ENCODE measurements around the gene HMGCS2.

Gene HMGCS2

DNA sequence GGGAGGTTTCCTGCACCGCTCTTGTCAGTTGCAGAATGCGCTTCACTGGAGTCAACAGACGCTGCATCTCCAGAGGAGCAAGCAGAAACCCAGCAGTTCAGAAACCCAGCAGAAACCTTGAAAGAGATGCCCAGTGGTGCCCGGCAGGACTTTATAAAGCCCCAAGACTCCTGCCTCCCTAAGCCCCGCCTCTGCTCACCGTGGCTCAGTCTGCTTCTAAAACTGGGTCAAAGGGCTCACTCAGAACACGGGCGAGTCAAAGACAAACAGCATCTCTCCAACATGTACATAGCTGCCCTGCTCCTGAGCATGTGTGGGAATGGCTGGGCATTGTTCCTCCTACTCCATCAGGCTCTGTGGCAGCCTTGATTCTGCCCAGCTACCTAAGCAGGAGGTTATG is at the start of gene HMGCS2:
Gene HMGCS2 (minus strand): TSS at position 128 of the 400 bp plus-strand sequence. CDS start 61 bp downstream, at position 67.
- DNase-seq (ENCODE audit: low read depth in 2 of 2): no peak

DNA sequence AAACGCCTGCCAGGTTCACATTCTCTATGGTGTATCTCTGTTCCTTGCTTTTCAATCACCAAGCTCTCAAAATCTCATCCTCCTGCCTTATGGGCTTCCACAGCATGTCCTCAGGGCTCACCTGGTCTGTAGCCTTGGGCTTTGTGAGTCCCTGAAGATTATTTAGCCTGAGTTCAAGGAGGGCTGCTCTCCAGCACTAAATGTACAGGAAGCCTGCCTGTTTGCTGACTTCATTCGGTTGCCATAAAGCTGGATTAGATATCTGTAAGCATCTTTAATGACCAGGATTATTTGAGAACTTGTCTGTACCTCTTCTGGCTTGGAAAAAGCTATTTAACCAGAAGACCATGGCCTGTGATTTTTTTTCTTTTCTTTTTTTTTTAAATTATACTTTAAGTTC is 49.5 kb upstream of the HMGCS2 start:
- no peak for DNase-seq (ENCODE audit: low read depth in 2 of 2)

DNA sequence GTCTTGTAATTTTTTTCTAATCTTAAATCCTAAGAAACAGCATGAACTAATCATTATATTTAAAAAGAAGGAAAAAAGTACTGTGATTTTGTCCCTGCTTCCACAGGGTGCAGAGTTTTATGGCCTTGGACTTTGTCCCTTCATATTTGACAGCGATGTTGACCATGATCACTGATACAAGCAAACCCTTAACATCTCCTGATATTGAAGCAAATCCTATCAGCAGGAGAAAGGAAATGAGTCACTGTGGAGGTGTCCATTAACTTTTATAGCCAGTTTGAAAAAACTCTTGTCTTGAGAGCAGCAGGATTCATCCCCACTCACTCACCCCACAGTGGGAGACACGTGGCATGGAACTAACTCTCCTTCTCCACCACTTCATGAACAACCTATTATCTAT is 47.7 kb upstream of the HMGCS2 start:
- no peak for DNase-seq (ENCODE audit: low read depth in 2 of 2)

DNA sequence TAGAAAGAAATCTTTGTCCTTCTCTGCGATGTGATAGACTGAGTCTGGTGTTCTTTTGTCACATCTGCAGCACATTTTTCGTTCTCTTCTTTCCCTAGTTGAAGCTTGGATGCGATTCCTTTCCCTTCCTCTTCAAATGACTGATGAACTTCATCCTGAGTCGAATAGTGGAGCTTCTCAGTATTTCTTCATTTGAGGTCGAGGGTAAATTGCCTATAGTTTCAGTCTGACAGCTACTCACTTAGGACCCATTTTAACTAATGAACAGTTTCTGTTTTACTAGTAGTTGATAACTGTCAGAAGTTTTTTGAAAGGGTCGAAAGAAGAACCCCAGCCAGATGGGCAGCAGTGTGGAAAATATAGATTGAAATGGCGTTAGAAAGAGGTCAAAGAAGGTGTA is 47.2 kb upstream of the HMGCS2 start:
- DNase-seq (ENCODE audit: low read depth in 2 of 2): no peak

DNA sequence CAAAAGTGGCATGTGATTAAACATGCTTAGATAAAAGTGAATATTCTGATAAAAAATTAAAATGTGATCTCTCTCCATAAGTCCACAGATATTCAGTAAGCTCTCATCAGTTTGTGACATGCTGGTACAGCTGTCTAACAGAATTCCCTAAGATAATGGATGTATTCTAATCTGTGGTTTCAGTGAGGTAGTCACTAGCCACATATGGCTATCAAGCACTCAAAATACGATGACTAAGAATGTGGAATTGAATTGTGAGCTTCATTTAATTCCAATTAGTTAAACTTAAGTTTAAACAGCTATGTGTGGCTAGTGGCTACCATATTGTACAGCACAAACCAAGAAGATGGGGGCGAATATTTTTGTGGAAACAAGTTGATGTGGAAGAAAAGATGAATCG is 46.7 kb upstream of the HMGCS2 start:
- no peak for DNase-seq (ENCODE audit: low read depth in 2 of 2)

DNA sequence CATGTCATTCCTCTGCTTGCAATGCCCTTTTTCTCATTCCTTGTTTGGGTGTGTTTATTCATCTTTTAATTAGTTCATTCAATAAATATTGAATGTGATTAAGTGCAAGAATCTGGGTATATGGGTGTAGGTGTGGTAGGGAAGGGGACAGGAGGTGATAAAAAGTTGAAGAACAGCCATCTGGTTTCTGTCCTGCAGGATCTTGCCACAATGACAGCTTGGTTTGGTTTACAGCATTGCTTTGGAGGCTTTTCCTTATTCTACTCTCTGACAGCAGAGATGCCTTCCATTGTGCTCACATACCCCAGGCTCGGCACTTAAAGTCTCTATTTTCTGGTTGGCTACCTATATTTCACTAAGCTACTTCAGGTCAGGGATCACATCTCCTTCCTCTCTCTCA is 45.6 kb upstream of the HMGCS2 start:
- no peak for DNase-seq (ENCODE audit: low read depth in 2 of 2)

DNA sequence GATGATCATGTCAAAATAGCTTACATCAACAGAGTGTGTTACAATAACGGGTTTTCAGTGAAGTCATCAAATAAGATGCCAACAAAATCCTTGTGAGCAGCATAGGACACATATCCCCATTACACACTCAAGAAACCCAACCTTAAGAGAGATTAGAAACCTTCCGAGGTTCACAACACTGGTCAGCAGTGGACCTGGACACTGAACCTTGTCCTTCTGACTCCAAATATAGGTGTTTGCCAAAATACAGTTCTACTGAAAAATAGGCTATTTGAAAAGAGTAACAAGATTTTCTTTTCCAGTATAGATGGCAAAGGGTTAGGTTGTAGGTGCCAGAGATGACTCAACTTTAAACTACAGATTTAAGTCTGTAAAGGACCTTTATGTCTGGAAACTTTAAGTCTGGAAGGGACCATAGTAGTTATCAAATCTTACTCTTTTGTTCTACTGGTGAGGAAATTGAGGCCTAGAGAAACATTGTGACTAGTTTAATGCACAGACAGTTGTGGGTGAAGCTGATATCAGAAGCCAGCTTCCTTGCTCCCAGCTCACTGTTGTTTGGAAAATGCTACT is 43.4 kb upstream of the HMGCS2 start:
- no peak for DNase-seq (ENCODE audit: low read depth in 2 of 2)

DNA sequence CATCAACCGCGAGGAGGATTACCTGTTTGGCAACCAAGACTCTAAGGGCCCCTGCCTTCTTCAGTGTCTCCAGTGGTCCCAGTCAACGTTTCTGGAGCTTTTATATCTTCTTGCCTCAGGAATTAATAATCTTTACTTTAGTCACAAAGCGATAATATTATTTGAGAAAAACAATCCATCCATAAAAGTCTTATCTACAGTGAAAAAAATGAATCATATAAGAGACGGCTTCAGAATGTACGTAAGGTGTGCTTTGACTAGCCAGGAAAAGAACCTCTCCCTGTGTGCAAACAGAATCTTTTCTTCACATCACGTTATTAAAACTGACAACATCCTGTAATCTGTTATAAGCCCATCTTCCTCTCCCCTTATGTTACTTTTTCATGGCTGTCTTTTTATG is 42.7 kb upstream of the HMGCS2 start, which contains the start of gene REG4:
Gene REG4 (minus strand): TSS at position 74 of the 400 bp plus-strand sequence. CDS start 2,691 bp downstream, outside the sequence.
- DNase-seq (ENCODE audit: low read depth in 2 of 2): no peak

DNA sequence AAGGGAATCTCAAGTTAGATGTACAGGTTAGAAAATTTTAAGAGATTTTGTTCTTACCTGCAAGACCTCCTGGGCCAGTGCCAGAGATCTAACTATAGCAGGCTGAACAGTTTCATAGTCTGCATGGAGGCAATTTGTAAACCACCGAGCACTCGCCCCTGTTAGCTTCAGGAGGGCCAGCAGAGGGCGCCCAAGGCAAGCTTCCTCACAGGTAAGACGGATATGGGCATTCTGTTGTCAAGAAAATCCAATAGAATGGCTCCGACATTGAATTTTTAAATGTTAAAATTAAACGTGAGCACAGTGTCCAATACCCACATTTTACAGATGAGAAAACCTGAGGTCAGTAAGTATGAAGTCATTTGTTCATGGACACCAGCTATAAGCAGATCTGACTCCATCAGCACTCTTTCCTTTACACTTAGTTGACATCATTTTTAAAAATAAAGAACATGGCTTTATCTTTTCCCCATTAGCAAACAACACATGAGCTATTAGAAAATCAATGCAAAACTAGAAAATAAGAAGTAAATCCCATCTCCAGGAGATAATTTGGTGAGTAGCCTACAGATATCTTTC is 40.4 kb upstream of the HMGCS2 start:
- peak; percentile 14 to 34 for DNase-seq (ENCODE audit: low read depth in 2 of 2)

DNA sequence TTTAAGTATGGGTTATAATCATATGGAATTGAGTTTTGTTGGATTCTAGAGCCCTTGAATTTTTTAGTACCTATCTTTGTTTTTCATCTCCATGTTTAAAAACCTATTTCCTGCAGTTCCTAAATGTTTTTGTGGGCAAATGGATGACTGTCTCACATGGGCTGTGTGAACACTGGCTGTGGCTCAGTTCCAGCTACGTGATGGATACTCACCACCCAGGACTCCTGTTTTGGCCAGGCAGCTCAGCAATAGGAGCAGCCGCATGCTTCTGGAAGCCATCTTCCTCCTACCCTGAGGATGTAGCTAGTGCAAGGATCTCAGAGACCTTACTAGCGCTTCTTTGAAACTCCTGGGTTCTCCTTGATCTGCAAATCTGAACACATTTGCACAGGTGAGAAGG is 39.8 kb upstream of the HMGCS2 start:
- no peak for DNase-seq (ENCODE audit: low read depth in 2 of 2)

DNA sequence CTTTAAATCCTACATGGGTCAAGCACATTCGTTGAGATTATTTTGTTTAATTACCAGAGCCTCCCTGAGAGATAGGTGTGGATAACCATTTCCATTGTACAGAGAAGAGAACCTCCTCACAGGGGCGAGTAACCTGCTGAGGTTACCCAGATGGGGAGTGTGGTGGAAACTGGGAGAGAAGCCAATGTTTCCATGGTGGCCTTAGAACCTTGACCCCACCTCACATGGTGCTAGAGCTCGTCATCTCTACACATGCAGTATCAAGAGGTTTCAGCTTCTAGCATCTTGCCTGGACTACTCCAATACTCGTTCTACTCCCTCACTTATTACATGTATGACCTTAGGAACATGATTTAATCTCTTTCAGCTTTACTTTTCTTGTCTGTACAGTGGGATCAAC is 37.8 kb upstream of the HMGCS2 start:
- DNase-seq (ENCODE audit: low read depth in 2 of 2): no peak

DNA sequence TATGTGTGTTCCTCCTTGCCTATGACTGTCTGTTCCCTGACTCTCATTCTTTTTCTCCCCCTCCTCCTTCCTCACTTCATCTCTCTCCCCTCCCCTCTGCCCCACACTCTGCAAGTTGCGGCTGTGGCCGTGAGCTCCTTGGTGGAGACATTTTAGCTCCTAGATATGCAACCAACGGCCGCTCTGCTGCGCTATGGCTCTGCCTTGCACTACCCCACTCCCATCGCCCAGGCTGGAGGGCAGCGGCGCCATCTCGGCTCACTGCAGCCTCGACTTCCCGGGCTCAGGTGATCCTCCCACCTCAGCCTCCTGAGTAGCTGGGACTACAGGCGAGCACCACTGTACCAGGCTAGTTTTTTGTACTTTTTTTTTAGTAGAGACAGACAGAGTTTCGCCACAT is 37.0 kb upstream of the HMGCS2 start:
- no peak for DNase-seq (ENCODE audit: low read depth in 2 of 2)

DNA sequence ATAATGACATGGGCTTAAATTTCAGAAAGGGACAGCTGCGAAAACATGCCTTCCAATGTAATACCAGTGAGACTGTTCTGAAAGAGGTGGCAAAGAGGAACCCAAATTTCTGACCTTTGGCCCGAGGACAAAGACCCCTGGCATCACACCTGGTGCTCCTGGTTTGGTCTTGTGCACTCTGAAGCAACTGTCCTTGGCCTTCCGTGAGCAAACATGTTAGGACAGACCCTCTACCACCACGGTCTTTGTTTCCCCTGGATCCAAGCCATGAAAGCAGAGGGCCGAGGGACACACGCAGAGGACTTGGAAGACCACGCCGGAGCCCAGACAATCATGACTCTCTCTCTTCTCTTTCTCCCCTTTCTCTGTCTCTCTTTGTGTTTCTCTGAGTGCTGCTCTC is 36.5 kb upstream of the HMGCS2 start:
- no peak for DNase-seq (ENCODE audit: low read depth in 2 of 2)

DNA sequence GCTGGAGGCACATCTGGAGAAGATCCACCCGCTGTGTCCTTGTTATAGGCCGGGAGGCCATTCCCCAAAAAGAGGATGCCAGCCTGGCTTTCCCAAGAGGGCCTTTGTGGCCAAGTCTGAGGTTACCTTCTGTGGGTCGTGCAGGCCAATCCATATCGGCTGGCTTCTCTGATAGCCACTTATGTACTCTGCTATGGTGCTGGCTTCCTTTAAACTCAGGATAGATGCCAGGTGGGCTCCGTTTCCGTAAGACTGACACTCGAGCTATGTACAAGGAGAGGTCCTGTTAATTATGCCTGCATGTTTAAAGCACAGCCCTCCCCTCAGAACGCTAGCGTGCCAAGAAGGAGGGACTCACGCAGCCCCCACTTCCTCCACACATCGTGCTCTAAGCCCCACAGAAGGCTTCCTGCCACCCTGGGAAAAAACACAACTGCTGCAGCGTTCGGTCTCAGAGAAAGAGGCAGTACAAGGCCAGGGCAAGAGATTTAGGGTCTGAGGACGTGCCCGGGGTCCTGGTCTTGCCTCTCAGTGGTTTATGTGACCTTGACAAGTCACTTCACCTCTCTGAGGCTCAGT is 31.0 kb upstream of the HMGCS2 start:
- no peak for DNase-seq (ENCODE audit: low read depth in 2 of 2)

DNA sequence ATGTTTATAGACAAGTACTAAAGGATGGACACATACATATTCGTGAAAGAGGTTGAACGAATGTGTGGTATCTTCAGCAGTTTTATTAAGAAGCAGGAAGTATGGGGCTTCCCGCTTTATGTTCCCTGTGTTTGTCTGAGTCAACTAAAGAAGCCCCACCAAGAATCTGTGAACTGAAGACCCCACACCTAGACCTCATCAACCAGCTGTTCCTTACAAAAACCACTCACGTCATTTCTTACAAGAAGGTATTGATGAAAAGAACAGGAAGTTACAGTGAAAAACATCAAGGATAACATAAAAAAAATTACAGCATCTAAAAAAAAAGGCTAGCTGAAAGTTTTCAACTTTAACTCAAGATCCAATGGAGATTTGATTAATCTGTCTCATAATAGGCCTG is 30.3 kb upstream of the HMGCS2 start:
- no peak for DNase-seq (ENCODE audit: low read depth in 2 of 2)

DNA sequence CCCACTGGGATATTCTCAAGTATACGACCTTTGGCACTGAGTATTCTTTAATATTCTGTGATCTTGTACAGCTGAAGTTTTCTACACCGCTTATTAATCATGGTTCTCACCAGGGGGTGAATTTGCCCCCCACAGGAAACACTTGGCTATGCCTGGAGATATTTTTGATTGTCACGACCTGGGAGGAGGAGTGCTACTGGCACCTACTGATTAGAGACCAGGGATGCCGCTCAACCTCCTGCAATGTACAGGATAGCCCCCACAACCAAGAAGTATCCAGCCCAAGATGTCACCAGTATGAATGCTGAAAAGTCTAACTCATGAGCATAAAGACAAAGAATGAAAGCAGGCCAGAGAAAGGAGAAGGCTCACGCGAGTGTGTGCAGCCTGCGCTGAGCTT is 28.9 kb upstream of the HMGCS2 start:
- DNase-seq (ENCODE audit: low read depth in 2 of 2): no peak

DNA sequence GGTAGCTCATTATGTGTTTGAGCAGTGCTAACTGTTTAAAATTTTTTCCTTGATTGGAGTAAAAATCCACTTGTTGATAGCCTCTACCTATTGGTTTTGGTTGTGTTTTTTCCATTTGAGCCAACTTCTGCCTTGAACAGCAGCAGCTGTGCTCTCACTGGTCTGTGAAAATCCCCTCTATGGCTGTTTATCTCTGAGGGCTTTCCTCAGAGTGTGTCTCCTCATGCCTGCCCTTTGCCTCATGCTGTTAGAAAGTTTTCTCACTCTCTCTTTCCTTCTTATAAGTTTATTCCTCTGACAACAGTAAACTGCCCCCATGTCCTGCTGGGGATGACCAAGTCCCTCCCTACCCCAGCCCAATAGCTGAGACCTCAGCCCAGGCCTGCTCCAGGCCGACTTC is 28.5 kb upstream of the HMGCS2 start:
- DNase-seq (ENCODE audit: low read depth in 2 of 2): no peak

DNA sequence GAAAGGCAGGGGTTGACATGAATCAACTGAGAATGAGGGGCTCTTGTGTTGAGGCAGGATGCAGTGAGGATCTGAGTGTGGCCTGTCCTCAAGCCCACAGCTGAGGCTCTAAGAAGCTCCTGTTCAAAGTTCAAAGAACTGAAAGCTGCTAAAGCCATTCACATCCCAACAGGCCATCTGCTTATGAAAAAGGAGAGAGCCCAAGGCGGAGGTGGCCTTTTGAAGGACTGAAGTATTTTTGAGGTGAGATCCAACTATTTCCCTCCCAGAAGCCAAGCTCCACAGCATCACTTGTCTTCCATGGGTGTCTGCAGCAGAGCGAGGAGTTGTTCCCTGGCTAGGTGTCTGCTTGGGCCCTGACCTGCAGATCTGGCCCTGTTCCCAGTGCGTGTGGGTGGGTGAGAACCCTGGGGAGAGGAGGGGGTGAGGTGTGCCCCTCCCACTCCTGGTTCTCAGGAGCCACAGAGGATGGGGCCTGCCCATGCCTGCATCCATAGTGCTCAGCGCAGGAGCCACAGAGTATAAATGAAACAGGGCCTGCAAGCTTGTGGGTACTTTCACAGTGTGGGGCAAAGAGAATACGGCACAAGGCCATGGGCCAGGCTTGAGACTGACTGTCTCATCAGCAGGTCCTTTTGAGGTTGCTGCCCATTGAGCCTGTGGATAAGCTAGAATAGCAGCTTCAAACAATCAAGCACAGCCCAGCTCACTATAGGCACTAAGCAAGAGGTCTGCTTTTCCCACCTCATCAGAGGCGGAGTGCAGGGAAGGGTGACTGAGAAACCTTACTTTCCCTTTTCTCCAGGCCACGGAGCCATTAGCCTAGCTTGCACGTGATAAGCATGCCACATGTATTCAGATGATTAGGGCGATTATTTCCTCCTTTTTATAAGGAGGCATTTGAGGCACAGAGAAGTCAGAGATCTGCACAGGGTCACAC is 26.8 kb upstream of the HMGCS2 start:
- no peak for DNase-seq (ENCODE audit: low read depth in 2 of 2)

DNA sequence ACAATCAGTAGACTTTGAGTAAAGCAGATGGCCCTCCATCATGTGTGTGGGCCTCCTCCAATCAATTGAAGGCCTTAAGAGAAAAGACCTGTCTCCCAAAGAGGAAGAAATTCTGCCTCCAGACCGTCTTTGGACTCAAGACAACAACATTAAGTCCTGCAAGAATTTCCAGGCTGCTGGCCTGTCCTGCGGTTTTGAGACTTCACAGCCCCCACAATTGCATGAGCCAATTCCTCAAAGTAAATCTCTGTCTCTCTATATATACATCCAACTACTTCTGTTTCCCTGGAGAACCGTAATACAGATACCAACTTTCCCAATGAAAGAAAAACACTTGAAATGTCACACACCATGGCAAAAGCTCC is 26.2 kb upstream of the HMGCS2 start:
- no peak for DNase-seq (ENCODE audit: low read depth in 2 of 2)

DNA sequence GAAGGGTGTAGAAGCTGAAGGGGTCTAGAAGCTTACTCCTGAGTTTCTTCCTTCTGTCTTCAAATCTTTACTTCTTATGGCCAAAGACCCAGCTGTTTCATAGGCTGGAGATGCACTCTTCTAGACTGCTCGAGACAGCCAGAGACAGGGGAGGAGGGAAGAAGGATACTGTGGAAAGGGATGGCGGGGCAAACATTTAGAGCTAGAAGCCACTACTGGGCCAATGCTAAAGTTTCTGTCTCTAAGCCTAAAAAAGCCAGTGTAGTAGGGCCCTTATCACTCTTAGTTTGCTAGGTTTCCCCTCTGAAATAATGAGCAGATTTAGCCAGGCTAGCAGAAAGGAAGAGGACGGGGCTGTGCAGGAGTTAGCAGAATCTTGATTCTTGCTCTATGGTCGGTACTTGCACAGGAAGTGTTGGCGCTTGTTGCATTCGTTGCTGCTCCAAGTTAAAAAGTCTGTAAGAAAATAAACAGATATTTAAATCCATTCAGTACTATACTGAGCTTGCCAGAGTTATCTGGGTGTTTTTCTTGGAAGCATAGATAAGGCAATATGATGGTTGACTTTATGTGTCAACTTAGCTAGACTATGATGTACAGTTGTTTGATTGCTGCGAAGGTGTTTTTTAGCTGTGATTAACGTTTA is 25.6 kb upstream of the HMGCS2 start:
- no peak for DNase-seq (ENCODE audit: low read depth in 2 of 2)

DNA sequence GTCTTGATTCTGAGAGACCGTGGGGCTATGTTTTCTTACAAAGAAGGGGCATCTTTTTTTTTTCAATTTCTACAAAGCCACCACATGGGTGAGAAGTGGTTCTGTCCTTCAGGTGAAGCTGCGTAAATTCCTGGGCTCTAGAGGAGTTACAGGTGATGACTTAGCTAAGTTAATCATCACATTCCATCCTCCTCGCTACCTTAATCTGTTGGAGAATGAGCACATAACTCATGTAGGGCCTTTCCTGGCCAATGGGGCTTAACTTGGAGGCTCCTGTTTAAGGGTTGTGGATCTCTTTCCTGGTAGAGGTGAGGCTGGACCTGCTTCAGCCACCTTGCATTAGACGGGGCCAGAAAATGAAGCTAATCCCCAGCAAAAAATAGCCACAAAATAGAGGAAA is 22.7 kb upstream of the HMGCS2 start:
- no peak for DNase-seq (ENCODE audit: low read depth in 2 of 2)

Data from stimulated activated CD8-positive, alpha-beta memory T cell treated with anti-CD3 and anti-CD28 coated beads, Interleukin-7, amount 100 ng/mL, for 1 hour (primary cell).